Measurements from ENCODE around the gene SIM1.

Gene SIM1

GRCh38 chr6:100343316-100344077 lies 121.2 kb downstream of the SIM1 start:
- no peak for DNase-seq (ENCODE audit: low spot score)
- in situ Hi-C loops (cut with MboI; ENCODE audit: low pct_unique_long_range_greater_than_20kb, low sequenced_read_pairs, unreplicated experiment), result no loop called here
- no peak for TF ChIP-seq CTCF (IDR thresholded peaks at IDR 0.05; ENCODE audit: extremely low read depth, insufficient read depth, missing control alignments)

- no peak for DNase-seq (ENCODE audit: low spot score)
- in situ Hi-C loops (cut with MboI; ENCODE audit: low pct_unique_long_range_greater_than_20kb, low sequenced_read_pairs, unreplicated experiment), result no loop called here
- TF ChIP-seq CTCF (IDR thresholded peaks at IDR 0.05; ENCODE audit: extremely low read depth, insufficient read depth, missing control alignments), result no peak
Observed at GRCh38 chr6:100342830-100343229, 121.9 kb downstream of the SIM1 start.

- in situ Hi-C loops (cut with MboI; ENCODE audit: low pct_unique_long_range_greater_than_20kb, low sequenced_read_pairs, unreplicated experiment), result no loop called here
- TF ChIP-seq CTCF (IDR thresholded peaks at IDR 0.05; ENCODE audit: extremely low read depth, insufficient read depth, missing control alignments), result no peak
- no peak for DNase-seq (ENCODE audit: low spot score)
Observed at GRCh38 chr6:100339574-100340255, 125.0 kb downstream of the SIM1 start.

- DNase-seq (ENCODE audit: low spot score), result no peak
- no peak for TF ChIP-seq CTCF (IDR thresholded peaks at IDR 0.05; ENCODE audit: extremely low read depth, insufficient read depth, missing control alignments)
- in situ Hi-C loops (cut with MboI; ENCODE audit: low pct_unique_long_range_greater_than_20kb, low sequenced_read_pairs, unreplicated experiment), result no loop called here
Observed at GRCh38 chr6:100338090-100338489, 126.6 kb downstream of the SIM1 start.

GRCh38 chr6:100336876-100337275 lies 127.8 kb downstream of the SIM1 start:
- TF ChIP-seq CTCF (IDR thresholded peaks at IDR 0.05; ENCODE audit: extremely low read depth, insufficient read depth, missing control alignments), result no peak
- in situ Hi-C loops (cut with MboI; ENCODE audit: low pct_unique_long_range_greater_than_20kb, low sequenced_read_pairs, unreplicated experiment), result no loop called here
- DNase-seq (ENCODE audit: low spot score), result no peak

- in situ Hi-C loops (cut with MboI; ENCODE audit: low pct_unique_long_range_greater_than_20kb, low sequenced_read_pairs, unreplicated experiment), result no loop called here
- no peak for TF ChIP-seq CTCF (IDR thresholded peaks at IDR 0.05; ENCODE audit: extremely low read depth, insufficient read depth, missing control alignments)
- no peak for DNase-seq (ENCODE audit: low spot score)
Observed at GRCh38 chr6:100335991-100336390, 128.7 kb downstream of the SIM1 start.

Data from GM13977 (cell line).